GM12878 (cell line): ENCODE measurements around the gene PDIA4.

Source experiments
- ATF3 ChIP-seq: IDR thresholded peaks from 2 replicates; pipeline ENCODE4 v1.6.1; 2011; ENCODE audit warnings: low read depth, mild to moderate bottlenecking, low read length, moderate library complexity, borderline replicate concordance; ENCODE audit errors: extremely low read depth
- CREB1 ChIP-seq: IDR thresholded peaks from 2 replicates; pipeline ENCODE4 v1.6.1; 2012; ENCODE audit warnings: low read depth, mild to moderate bottlenecking, inconsistent platforms
- CTCF ChIP-seq, 3 experiments: IDR thresholded peaks in 2 of 3; conservative IDR thresholded peaks in 1 of 3; 2 replicates each; pipeline ENCODE4 v1.5.1; 2011; ENCODE audit warnings: low read depth in 3 of 3, low read length in 3 of 3, mild to moderate bottlenecking in 3 of 3, control low read depth in 2 of 3, moderate library complexity in 2 of 3, inconsistent platforms in 1 of 3, mixed read lengths in 1 of 3; ENCODE audit not compliant: control insufficient read depth in 2 of 3, insufficient read depth in 1 of 3; ENCODE audit errors: extremely low read depth in 1 of 3
- EP300 ChIP-seq, 2 experiments: fragments of 150-350 bp in 1 of 2; IDR thresholded peaks; 2 replicates each; pipeline ENCODE4 v1.6.1; 2011 to 2012; ENCODE audit warnings: low read depth in 2 of 2, low read length in 2 of 2, borderline replicate concordance in 1 of 2, improper control_type of control experiment in 1 of 2, inconsistent platforms in 1 of 2; ENCODE audit not compliant: control insufficient read depth in 1 of 2
- FOS ChIP-seq: IDR thresholded peaks from 3 replicates; pipeline ENCODE4 v1.6.1; 2011; ENCODE audit warnings: borderline replicate concordance; ENCODE audit not compliant: insufficient read length; ENCODE audit errors: extremely low read depth
- GABPA ChIP-seq: IDR thresholded peaks from 2 replicates; pipeline ENCODE4 v1.6.1; 2014; ENCODE audit warnings: antibody characterized with exemption, low read depth, mild to moderate bottlenecking, inconsistent platforms
- MYC ChIP-seq: IDR thresholded peaks from 2 replicates; pipeline ENCODE4 v1.6.1; 2011; ENCODE audit warnings: mild to moderate bottlenecking, low read length, moderate library complexity, inconsistent platforms; ENCODE audit not compliant: insufficient read depth, insufficient replicate concordance, insufficient read length, severe bottlenecking
- NRF1 ChIP-seq: conservative IDR thresholded peaks from 2 replicates; pipeline ENCODE4 v1.6.1; 2011; ENCODE audit warnings: mild to moderate bottlenecking, low read depth, low read length, improper control_type of control experiment
- POLR2A ChIP-seq: IDR thresholded peaks from 2 replicates; pipeline ENCODE4 v1.6.1; 2011; ENCODE audit warnings: low read depth, mild to moderate bottlenecking, low read length
- TCF12 ChIP-seq: IDR thresholded peaks from 2 replicates; pipeline ENCODE4 v1.6.1; 2011; ENCODE audit warnings: low read depth, mild to moderate bottlenecking, low read length
- ZSCAN29 ChIP-seq: fragments of 450-650 bp; IDR thresholded peaks from 2 replicates; pipeline ENCODE4 v1.6.1; 2017; ENCODE audit warnings: mild to moderate bottlenecking, moderate library complexity
- TF ChIP-seq, protein P1 (sequence below): IDR thresholded peaks from 2 replicates; pipeline ENCODE4 v1.6.1; 2012; ENCODE audit warnings: mild to moderate bottlenecking, low read depth, low read length

DNA sequence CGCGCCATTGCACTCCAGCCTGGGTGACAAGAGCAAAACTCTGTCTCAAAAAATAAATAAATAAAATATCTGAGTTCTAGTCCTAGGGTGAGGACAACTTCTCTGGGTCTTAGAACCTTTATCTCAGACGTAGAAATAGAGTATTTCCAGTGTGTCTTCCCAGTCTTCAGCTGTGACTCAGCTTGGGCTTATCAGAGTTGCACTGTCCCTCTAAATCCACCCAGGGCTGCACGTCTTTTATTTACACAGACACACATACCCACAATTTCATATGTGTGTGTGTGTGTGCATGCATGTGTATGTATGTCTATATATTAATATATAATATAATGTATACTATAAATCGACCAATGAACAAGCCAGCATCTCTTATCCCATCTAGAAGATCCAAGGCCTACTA is 13.0 kb upstream of the PDIA4 start:
- no peak for TF ChIP-seq EP300 (IDR thresholded peaks at IDR 0.05; ENCODE audit: borderline replicate concordance in 1 of 2, control insufficient read depth in 1 of 2, low read depth in 2 of 2, low read length in 2 of 2)
- TF ChIP-seq NRF1 = no peak
- no peak for TF ChIP-seq CREB1
- TF ChIP-seq CTCF (IDR thresholded peaks at IDR 0.05 in 2 of 3, conservative IDR thresholded peaks at IDR 0.05 in 1 of 3; ENCODE audit: control insufficient read depth in 2 of 3, extremely low read depth in 1 of 3, insufficient read depth in 1 of 3, low read depth in 3 of 3, low read length in 3 of 3) = no peak
- no peak for TF ChIP-seq ATF3
- TF ChIP-seq FOS = no peak
- no peak for TF ChIP-seq ZSCAN29
- TF ChIP-seq POLR2A = no peak
- TF ChIP-seq MYC = no peak
- TF ChIP-seq TCF12 = no peak
- TF ChIP-seq, protein P1, sequence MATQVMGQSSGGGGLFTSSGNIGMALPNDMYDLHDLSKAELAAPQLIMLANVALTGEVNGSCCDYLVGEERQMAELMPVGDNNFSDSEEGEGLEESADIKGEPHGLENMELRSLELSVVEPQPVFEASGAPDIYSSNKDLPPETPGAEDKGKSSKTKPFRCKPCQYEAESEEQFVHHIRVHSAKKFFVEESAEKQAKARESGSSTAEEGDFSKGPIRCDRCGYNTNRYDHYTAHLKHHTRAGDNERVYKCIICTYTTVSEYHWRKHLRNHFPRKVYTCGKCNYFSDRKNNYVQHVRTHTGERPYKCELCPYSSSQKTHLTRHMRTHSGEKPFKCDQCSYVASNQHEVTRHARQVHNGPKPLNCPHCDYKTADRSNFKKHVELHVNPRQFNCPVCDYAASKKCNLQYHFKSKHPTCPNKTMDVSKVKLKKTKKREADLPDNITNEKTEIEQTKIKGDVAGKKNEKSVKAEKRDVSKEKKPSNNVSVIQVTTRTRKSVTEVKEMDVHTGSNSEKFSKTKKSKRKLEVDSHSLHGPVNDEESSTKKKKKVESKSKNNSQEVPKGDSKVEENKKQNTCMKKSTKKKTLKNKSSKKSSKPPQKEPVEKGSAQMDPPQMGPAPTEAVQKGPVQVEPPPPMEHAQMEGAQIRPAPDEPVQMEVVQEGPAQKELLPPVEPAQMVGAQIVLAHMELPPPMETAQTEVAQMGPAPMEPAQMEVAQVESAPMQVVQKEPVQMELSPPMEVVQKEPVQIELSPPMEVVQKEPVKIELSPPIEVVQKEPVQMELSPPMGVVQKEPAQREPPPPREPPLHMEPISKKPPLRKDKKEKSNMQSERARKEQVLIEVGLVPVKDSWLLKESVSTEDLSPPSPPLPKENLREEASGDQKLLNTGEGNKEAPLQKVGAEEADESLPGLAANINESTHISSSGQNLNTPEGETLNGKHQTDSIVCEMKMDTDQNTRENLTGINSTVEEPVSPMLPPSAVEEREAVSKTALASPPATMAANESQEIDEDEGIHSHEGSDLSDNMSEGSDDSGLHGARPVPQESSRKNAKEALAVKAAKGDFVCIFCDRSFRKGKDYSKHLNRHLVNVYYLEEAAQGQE = no peak
- no peak for TF ChIP-seq GABPA
